Right ventricle myocardium inferior (tissue), 1 donor: Measurements from ENCODE around the gene HSPA1A. TPM values are rescaled to one million over a fixed set of nuclear protein-coding genes. Genes with fewer than 3 reads are reported as not detected.
"Not testable (repeated sequence)": the region's sequence is repeated elsewhere in the genome, so short reads cannot be mapped to it uniquely, and the experiment has no call there.

ENCODE experiments used
- ATAC-seq: fragments of 200-7000 bp; cut with Tn5 transposase; one replicate; pipeline ENCODE4 v1.9.1; 2020; ENCODE audit warnings: mild to moderate bottlenecking, moderate library complexity
- DNase-seq: peaks from one replicate; pipeline ENCODE4 v3.0.0; 2021; ENCODE audit errors: missing footprints
- intact Hi-C: fragments of 100-400 bp; cut with DNase I; formaldehyde crosslinking; loops from one replicate; pipeline ENCODE4 v1.11.0; 2022
- total RNA-seq: library from RNA; stranded (reverse); fragmentation: NEBNext Ultra II Directional; extraction: Animal tissue kit (Norgen Biotek cat#: 25700); gene quantifications from one replicate; pipeline ENCODE4 v1.2.1, GENCODE V29; 2021
- donor health status: DM: no; HTN: yes; CAD: no; lungs with severe emphysema.

The HSPA1A gene
- total RNA-seq, 1 donor from 2014 or later, result 298 TPM

DNA sequence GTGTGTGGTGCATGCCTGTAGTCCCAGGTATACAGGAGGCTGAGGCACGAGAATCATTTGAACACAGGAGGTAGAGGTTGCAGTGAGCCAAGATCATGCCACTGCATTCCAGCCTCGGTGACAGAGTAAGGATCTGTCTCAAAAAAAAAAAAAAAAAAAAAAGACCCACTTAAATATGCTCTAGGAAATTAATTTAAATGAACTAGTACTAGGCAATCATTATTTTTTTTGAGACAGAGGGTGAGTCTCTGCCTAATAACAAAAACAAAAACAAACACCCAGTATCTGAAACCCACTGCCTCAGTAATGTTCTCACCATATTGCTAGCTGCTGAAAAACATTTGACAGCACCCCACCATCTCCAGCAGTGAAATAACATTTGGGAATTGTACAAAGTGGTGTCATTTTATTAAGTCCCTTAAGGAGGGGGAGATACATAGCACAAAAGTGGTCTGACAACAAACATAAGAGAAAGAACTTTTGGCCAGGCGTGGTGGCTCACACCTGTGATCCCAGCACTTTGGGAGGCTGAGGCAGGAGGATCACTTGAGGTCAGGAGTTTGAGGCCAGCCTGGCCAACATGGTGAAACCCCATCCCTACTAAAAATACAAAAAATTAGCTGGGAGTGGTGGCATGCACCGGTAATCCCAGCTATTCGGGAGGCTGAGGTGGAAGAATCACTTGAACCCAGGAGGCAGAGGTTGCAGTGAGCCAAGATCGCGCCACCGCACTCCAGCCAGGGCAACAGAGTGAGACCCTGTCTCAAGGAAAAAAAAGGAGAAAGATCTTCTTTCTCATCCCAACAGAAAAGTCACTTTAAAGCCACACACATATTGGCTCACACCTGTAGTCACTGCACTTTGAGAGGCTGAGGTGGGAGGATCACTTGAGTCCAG is 14.1 kb upstream of the HSPA1A start:
- intact Hi-C loops, ATAC-seq, DNase-seq: not testable (repeated sequence)

DNA sequence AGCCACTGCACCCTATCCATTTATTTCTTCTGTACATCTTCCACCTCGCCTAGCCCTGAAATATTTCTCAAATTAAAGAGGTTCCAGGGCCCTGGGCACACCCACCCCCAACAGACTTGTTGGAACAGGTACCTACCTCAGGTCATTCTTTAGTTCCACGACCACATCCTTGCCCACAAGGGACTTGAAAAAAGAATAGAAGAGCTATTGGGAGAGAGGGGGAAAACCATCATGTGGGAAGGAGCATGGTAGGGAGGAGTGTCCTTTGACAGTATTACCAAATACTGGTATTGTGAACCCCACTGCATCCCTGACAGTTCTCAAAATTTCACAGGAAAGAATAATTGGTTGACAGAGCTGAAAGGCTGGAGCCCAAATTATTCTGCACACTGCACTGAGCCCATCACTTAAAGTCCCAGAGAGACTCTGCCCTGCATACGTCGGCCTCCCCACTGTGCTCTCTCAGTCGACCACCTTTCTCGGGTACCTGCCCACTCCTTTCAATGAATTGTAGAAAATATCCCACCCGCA is 9.3 kb upstream of the HSPA1A start:
- ATAC-seq (no peak), DNase-seq (no peak)
- intact Hi-C loops, result no loop called here

DNA sequence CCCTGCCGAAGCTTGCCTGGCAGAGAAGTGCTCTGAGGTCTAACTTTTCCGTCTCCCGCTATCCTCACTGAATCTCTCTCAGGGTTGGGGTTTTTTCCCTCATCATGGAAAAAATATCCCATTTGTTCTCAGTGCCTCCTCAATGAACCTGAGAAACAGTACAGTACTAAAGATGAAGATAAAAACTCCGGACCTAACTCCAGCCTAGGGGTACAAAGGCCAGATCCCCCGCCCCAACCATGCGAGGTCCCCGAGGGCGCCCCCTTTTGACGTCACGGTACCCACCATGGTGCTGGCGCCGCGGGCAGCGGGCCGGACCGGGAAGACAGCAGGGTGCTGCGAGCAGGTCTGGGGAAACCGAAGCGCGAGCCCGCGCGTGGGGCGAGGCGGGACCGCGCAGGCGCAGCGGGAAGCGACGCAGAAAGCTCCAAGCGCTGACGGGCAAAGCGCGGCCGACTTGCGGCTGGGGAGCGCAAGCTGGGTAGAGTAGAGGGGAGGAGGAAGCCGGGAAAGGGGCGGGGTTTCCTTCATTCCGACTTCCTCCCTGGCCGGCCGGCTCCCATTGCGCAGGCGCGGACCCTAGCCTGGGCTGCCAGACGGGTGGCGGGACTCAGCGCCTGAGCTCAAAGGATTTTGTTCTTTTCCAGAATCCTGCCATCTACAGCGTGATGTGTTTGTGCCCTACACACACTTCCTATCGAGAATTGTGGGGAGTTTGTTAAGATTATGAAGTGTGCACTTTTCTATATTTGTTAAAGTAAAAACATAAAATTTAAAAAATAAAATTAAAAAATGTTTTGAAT is 8.7 kb upstream of the HSPA1A start, which contains the start of gene LSM2:
Gene LSM2, minus strand, starts transcription at position 497 of the 803 bp plus-strand sequence. Its CDS starts 209 bp downstream, at position 288.
- peak; percentile 99 for ATAC-seq
- intact Hi-C loops, result no loop called here
- DNase-seq, result peak; percentile 99

DNA sequence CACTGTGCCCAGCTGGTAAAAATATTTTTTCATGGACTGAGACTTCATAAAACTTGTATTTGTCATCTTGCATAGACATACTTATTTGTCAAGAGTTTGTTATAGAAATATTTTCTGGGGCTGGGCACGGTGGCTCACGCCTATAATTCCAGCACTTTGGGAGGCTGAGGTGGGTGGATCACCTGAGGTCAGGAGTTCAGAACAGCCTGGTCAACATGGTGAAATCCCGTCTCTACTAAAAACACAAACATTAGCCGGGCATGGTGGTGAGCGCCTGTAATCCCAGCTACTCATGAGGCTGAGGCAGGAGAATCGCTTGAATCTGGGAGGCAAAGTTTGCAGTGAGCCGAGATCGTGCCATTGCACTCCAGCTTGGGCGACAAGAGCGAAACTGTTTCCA is 6.7 kb upstream of the HSPA1A start:
- DNase-seq, ATAC-seq, intact Hi-C loops: not testable (repeated sequence)

GRCh38 chr6:31811645-31812044 is 3.7 kb upstream of the HSPA1A start:
- intact Hi-C loops, result no loop called here
- DNase-seq, result no peak
- no peak for ATAC-seq

GRCh38 chr6:31813465-31813849 is 1.9 kb upstream of the HSPA1A start:
- intact Hi-C loops, result no loop called here
- ATAC-seq (no peak), DNase-seq (peak; percentile 20)

GRCh38 chr6:31814677-31815024 is 692 bp upstream of the HSPA1A start:
- ATAC-seq, result peak; percentile 87
- intact Hi-C loops, result no loop called here

DNA sequence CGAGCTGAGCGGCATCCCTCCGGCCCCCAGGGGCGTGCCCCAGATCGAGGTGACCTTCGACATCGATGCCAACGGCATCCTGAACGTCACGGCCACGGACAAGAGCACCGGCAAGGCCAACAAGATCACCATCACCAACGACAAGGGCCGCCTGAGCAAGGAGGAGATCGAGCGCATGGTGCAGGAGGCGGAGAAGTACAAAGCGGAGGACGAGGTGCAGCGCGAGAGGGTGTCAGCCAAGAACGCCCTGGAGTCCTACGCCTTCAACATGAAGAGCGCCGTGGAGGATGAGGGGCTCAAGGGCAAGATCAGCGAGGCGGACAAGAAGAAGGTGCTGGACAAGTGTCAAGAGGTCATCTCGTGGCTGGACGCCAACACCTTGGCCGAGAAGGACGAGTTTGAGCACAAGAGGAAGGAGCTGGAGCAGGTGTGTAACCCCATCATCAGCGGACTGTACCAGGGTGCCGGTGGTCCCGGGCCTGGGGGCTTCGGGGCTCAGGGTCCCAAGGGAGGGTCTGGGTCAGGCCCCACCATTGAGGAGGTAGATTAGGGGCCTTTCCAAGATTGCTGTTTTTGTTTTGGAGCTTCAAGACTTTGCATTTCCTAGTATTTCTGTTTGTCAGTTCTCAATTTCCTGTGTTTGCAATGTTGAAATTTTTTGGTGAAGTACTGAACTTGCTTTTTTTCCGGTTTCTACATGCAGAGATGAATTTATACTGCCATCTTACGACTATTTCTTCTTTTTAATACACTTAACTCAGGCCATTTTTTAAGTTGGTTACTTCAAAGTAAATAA is 2.0 kb downstream of the HSPA1A start:
- peak; percentile 69 for DNase-seq
- ATAC-seq, intact Hi-C loops: not testable (repeated sequence)

More at GRCh38 chr6:31814677-31815024, 692 bp upstream of the HSPA1A start:
- DNase-seq, result peak; percentile 96

DNA sequence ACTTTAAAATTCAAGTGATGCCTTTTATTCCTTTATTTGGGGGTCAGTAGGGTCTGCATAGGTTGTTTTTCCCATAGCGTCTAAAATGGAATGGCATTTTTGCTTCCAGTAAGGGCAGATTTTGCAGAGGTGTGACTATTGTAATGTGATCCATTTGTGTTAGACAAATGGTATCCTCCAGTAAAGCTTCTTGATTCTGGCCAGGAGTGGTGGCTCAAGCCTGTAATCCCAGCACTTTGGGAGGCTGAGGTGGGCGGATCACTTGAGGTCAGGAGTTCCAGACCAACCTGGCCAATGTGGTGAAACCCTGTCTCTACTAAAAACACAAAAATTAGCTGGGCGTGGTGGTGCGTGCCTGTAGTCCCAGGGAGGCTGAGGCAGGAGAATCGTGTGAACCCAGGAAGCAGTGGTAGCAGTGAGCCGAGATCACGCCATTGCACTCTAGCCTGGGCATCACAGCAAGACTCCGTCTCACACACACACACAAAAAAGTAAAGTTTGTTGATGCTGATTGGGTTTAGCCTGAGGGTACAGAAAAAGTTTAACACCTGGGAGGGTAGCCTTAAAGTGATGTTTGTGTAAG is 2.7 kb downstream of the HSPA1A start:
- intact Hi-C loops, DNase-seq, ATAC-seq: not testable (repeated sequence)

DNA sequence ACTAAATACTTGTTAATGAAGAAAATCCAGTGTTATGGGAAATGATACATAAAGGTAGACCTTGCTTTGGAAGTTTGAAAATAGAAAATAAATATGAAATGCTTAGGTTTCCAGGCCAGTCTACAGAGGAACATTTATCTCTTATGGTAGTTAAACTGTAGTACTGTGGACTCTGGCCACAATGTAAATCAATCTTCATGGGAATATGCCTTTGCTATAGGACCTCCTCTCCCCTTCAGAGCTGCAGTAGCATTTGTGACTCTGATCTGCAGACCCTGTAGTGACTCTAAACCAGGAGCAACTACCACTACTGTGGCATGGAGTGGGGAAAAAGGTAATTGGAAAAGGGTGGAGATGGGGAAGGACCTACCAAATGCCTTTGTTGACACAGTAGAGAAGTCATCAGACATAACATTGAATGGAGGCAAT is 4.5 kb downstream of the HSPA1A start:
- no peak for DNase-seq
- intact Hi-C loops, result no loop called here
- ATAC-seq, result no peak

DNA sequence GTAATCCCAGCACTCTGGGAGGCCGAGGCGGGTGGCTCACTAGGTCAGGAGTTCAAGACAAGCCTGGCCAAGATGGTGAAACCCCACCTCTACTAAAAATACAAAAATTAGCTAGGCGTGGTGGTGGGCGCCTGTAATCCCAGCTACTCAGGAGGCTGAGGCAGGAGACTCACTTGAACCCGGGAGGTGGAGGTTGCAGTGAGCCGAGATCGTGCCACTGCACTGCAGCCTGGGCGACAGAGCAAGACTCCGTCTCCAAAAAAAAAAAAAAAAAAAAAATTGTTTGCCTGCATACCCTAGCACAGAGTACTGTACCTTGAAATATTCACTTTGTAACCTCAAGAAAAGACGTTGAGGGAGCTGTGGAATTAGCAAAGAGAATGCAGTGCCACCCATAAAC is 5.1 kb downstream of the HSPA1A start:
- ATAC-seq, intact Hi-C loops, DNase-seq: not testable (repeated sequence)

- peak; percentile 58 for ATAC-seq
- DNase-seq, result peak; percentile 90
Observed at GRCh38 chr6:31821301-31822035, 6.1 kb downstream of the HSPA1A start.

GRCh38 chr6:31822036-31822821 is 6.9 kb downstream of the HSPA1A start:
- DNase-seq (peak; percentile 88), ATAC-seq (peak; percentile 72)
- intact Hi-C loops, result no loop called here

More at GRCh38 chr6:31821301-31822035, 6.1 kb downstream of the HSPA1A start:
- intact Hi-C loops, result no loop called here

DNA sequence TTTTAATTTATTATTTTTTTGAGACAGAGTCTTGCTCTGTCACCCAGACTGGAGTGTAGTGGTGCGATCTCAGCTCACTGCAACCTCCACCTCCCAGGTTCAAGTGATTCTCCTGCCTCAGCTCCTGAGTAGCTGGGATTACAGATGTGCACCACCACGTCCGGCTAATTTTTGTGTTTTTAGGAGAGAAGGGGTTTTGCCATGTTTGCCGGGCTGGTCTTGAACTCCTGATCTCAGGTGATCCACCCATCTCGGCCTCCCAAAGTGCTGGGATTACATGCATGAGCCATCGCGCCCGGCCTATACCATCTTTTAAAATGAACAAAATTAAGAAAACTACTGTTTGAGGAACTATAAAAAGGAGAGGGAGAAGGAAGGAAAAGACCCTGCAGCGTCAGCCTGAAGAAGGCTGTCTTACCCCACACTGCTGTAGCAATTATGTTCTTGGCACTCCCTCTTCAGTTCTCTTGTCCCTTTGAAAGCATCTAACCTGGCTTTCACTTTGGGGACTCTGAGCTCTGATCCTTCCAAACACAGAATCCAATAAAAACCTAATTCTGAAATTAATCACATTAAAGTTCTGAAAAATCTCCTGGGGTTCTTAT is 8.4 kb downstream of the HSPA1A start:
- ATAC-seq, DNase-seq, intact Hi-C loops: not testable (repeated sequence)

GRCh38 chr6:31825553-31825952 is 10.2 kb downstream of the HSPA1A start:
- intact Hi-C loops, result no loop called here
- ATAC-seq (no peak), DNase-seq (no peak)

- intact Hi-C loops, result loop anchor here (2.0 kb wide), 1 partner anchor 32 kb away; the partner anchor contains the start of gene VARS1
- ATAC-seq (peak; percentile 66), DNase-seq (peak; percentile 93)
Observed at GRCh38 chr6:31826793-31827285, 11.5 kb downstream of the HSPA1A start.
